Skeletal muscle tissue (tissue), 4 donors: ENCODE measurements around the gene DPP6. TPM values are rescaled to one million over a fixed set of nuclear protein-coding genes. Genes with fewer than 3 reads are reported as not detected.

Source experiments
- H3K27ac ChIP-seq: one replicate; pipeline ENCODE4 v1.7.0; 2013; ENCODE audit warnings: mild to moderate bottlenecking, low read depth, low read length, inconsistent platforms
- H3K27me3 ChIP-seq, 3 donors: one replicate each; pipeline ENCODE4 v1.7.0; 2013; ENCODE audit warnings: low read length in 3 of 3; ENCODE audit not compliant: control insufficient read depth in 3 of 3, insufficient read depth in 3 of 3
- H3K36me3 ChIP-seq, 3 donors: one replicate each; pipeline ENCODE4 v1.7.0; 2013; ENCODE audit warnings: low read length in 3 of 3; ENCODE audit not compliant: control insufficient read depth in 3 of 3, insufficient read depth in 3 of 3
- H3K4me1 ChIP-seq, 3 donors: one replicate each; pipeline ENCODE4 v1.7.0; 2013; ENCODE audit warnings: low read length in 3 of 3, mild to moderate bottlenecking in 3 of 3; ENCODE audit not compliant: control insufficient read depth in 3 of 3, insufficient read depth in 3 of 3
- H3K4me3 ChIP-seq, 3 donors: one replicate each; pipeline ENCODE4 v1.7.0; 2013; ENCODE audit warnings: low read length in 3 of 3
- H3K9ac ChIP-seq, 3 donors: one replicate each; pipeline ENCODE4 v1.7.0; 2013; ENCODE audit warnings: low read length in 3 of 3, mild to moderate bottlenecking in 3 of 3, moderate library complexity in 2 of 3, low read depth in 1 of 3
- H3K9me3 ChIP-seq, 3 donors: one replicate each; pipeline ENCODE4 v1.7.0; 2013; ENCODE audit warnings: low read length in 3 of 3; ENCODE audit not compliant: control insufficient read depth in 3 of 3
- total RNA-seq: library from RNA; depleted of rRNA; stranded (reverse); fragments of >200 nt; gene quantifications from one replicate; pipeline ENCODE4 v1.2.3, GENCODE V29; 2014
- donor health status: Osteomylitis.

DPP6 gene
- total RNA-seq, 1 donor from 2014 or later = 4.2 TPM

GRCh38 chr7:154431045-154431444, 378.8 kb downstream of the DPP6 start:
- Histone ChIP-seq H3K27ac (no peak overlapping the region), H3K9ac (no peak overlapping the region), H3K4me3 (peak overlapping the region in 1 of 3 donors; percentile 8), H3K4me1 (peaks cover 0 to 25% (median 18%) of the 10 kb centered on the region in 3 donors), H3K27me3 (no peaks in the 10 kb centered on the region), H3K36me3 (no peaks in the 10 kb centered on the region), H3K9me3 (no peaks in the 10 kb centered on the region)

GRCh38 chr7:154433632-154434598, 381.7 kb downstream of the DPP6 start:
- Histone ChIP-seq H3K27ac (no peak overlapping the region), H3K4me3 (no peak overlapping the region), H3K4me1 (peaks cover 0 to 32% (median 29%) of the 10 kb centered on the region in 3 donors), H3K9ac (no peak overlapping the region), H3K9me3 (no peaks in the 10 kb centered on the region), H3K27me3 (no peaks in the 10 kb centered on the region), H3K36me3 (no peaks in the 10 kb centered on the region)

GRCh38 chr7:154436560-154436959, 384.4 kb downstream of the DPP6 start:
- no peak overlapping the region for H3K9ac ChIP-seq
- no peak overlapping the region for H3K27ac ChIP-seq

GRCh38 chr7:154437234-154437633, 385.0 kb downstream of the DPP6 start:
- Histone ChIP-seq H3K27me3 (no peaks in the 10 kb centered on the region), H3K9me3 (no peaks in the 10 kb centered on the region), H3K36me3 (no peaks in the 10 kb centered on the region), H3K27ac (no peak overlapping the region), H3K9ac (no peak overlapping the region), H3K4me1 (peaks cover 3 to 35% (median 34%) of the 10 kb centered on the region in 3 donors), H3K4me3 (no peak overlapping the region)

More at GRCh38 chr7:154436560-154436959, 384.4 kb downstream of the DPP6 start:
- no peaks in the 10 kb centered on the region for H3K27me3 ChIP-seq
- no peak overlapping the region for H3K4me3 ChIP-seq
- H3K9me3 ChIP-seq = no peaks in the 10 kb centered on the region
- H3K4me1 ChIP-seq = peaks cover under 1 to 30% (median 29%) of the 10 kb centered on the region in 3 donors
- no peaks in the 10 kb centered on the region for H3K36me3 ChIP-seq

- Histone ChIP-seq H3K27me3 (no peaks in the 10 kb centered on the region), H3K9ac (no peak overlapping the region), H3K36me3 (no peaks in the 10 kb centered on the region), H3K27ac (peak overlapping the region; percentile 78), H3K4me1 (peaks cover 17 to 49% (median 48%) of the 10 kb centered on the region in 3 donors), H3K4me3 (no peak overlapping the region), H3K9me3 (no peaks in the 10 kb centered on the region)
Observed at GRCh38 chr7:154438571-154439367, 386.6 kb downstream of the DPP6 start.

- Histone ChIP-seq H3K36me3 (no peaks in the 10 kb centered on the region), H3K9me3 (no peaks in the 10 kb centered on the region), H3K4me3 (no peak overlapping the region), H3K27ac (peak overlapping the region; percentile 78), H3K4me1 (peaks cover 17 to 49% (median 47%) of the 10 kb centered on the region in 3 donors), H3K27me3 (no peaks in the 10 kb centered on the region), H3K9ac (no peak overlapping the region)
Observed at GRCh38 chr7:154440058-154440457, 387.9 kb downstream of the DPP6 start.

- Histone ChIP-seq H3K36me3 (no peaks in the 10 kb centered on the region), H3K4me1 (peaks cover 17 to 49% (median 42%) of the 10 kb centered on the region in 3 donors)
Observed at GRCh38 chr7:154440651-154441050, 388.5 kb downstream of the DPP6 start.

GRCh38 chr7:154441811-154442210, 389.6 kb downstream of the DPP6 start:
- no peaks in the 10 kb centered on the region for H3K27me3 ChIP-seq
- peak overlapping the region; percentile 78 for H3K27ac ChIP-seq
- no peaks in the 10 kb centered on the region for H3K36me3 ChIP-seq
- H3K4me3 ChIP-seq = no peak overlapping the region
- H3K9me3 ChIP-seq = no peaks in the 10 kb centered on the region
- H3K9ac ChIP-seq = peak overlapping the region in 1 of 3 donors; percentile 52
- peaks cover 17 to 43% (median 39%) of the 10 kb centered on the region in 3 donors for H3K4me1 ChIP-seq

More at GRCh38 chr7:154440651-154441050, 388.5 kb downstream of the DPP6 start:
- Histone ChIP-seq H3K9me3 (no peaks in the 10 kb centered on the region), H3K27ac (peak overlapping the region; percentile 78), H3K9ac (no peak overlapping the region), H3K4me3 (no peak overlapping the region), H3K27me3 (no peaks in the 10 kb centered on the region)

GRCh38 chr7:154442939-154443338, 390.7 kb downstream of the DPP6 start:
- Histone ChIP-seq H3K9me3 (no peaks in the 10 kb centered on the region), H3K4me1 (peaks cover 17 to 43% (median 39%) of the 10 kb centered on the region in 3 donors), H3K27me3 (no peaks in the 10 kb centered on the region), H3K27ac (peak overlapping the region; percentile 55), H3K4me3 (peak overlapping the region in 2 of 3 donors; percentile 2 to 36), H3K9ac (peak overlapping the region; percentile 36 to 70 (median 38)), H3K36me3 (no peaks in the 10 kb centered on the region)
